A549 treated with CORT108297 at 1 μM for 4 hours (cell line): ENCODE results near the gene FSTL4. TPM values are rescaled to one million over a fixed set of nuclear protein-coding genes. Genes with fewer than 3 reads are reported as not detected.

Source experiments
- total RNA-seq: library from RNA; stranded (reverse); fragments of 200-300 nt; extraction: Qiagen RNA extraction; gene quantifications from 5 replicates; pipeline ENCODE4 v1.2.3, GENCODE V29; 2022

Gene FSTL4
- total RNA-seq, result 3.1 to 4.5 TPM (median 3.7 TPM) in 5 replicates

GRCh38 chr5:133612249-133612860 lies at the start of gene FSTL4:
Gene FSTL4 (minus strand): TSS chr5:133612541.

